ENCODE measurements around the gene ACE. TPM values are rescaled to one million over a fixed set of nuclear protein-coding genes. Genes with fewer than 3 reads are reported as not detected.

The ACE gene
- total and polyA plus RNA-seq, 3 experiments from 2014 or later, result 4.6 to 5.5 (median 4.7) TPM

GRCh38 chr17:63505341-63505740 lies 28.5 kb downstream of the ACE start:
- no peaks in the 10 kb centered on the region for H3K9me3 ChIP-seq (ENCODE audit: low read length)
- H3K4me3 ChIP-seq (ENCODE audit: low read length), result no peak overlapping the region
- peaks cover 0 to 6% (median 0%) of the 10 kb centered on the region in 5 donors for H3K9me3 Mint-ChIP-seq
- ChIA-PET CTCF (no interaction called here), POLR2A (no interaction called here)
- no peaks in the 10 kb centered on the region for H3K36me3 ChIP-seq (ENCODE audit: insufficient read depth, low read length)
- no peaks in the 10 kb centered on the region for H3K27me3 ChIP-seq (ENCODE audit: insufficient read depth, low read length, poor library complexity, severe bottlenecking)
- H3K36me3 Mint-ChIP-seq, result peaks cover 0 to 5% (median 0%) of the 10 kb centered on the region in 3 donors
- no peak overlapping the region for H3K27ac ChIP-seq (ENCODE audit: low read depth, low read length)
- no peak overlapping the region for H3K4me3 Mint-ChIP-seq
- no peak overlapping the region for H3K27ac Mint-ChIP-seq
- no peaks in the 10 kb centered on the region for H3K4me1 ChIP-seq (ENCODE audit: insufficient read depth, low read length)
- H3K27me3 Mint-ChIP-seq, result peaks cover 23 to 53% of the 10 kb centered on the region in 2 donors
- H3K4me1 Mint-ChIP-seq, result no peaks in the 10 kb centered on the region
- no peak for DNase-seq

GRCh38 chr17:63506627-63507026 lies 29.8 kb downstream of the ACE start:
- DNase-seq, result no peak
- ChIA-PET CTCF (no interaction called here), POLR2A (no interaction called here)

DNA sequence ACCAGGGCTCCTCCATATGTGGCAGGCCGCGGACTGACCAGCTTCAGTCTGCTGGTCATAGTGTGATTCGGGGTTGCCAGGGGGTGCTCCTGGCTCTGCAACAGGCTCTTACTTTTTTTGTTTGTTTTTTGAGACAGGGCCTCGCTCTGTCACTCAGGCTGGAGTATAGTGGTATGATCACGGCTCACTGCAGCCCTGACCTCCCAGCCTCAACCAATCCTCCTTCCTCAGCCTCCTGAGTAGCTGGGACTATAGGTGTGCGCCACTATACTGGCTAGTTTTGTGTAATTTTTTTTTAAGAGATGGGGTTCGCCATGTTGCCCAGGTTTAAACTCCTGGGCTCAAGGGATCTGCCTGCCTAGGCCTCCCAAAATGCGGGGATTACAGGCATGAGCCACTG lies 34.5 kb downstream of the ACE start:
- no peaks in the 10 kb centered on the region for H3K4me1 ChIP-seq (ENCODE audit: insufficient read depth, low read length)
- H3K4me3 Mint-ChIP-seq, result no peak overlapping the region
- POLR2A ChIA-PET, result no interaction called here
- peaks cover 14 to 25% of the 10 kb centered on the region in 2 donors for H3K27me3 Mint-ChIP-seq
- no peaks in the 10 kb centered on the region for H3K27me3 ChIP-seq (ENCODE audit: insufficient read depth, low read length, poor library complexity, severe bottlenecking)
- H3K4me1 Mint-ChIP-seq, result no peaks in the 10 kb centered on the region
- H3K27ac ChIP-seq (ENCODE audit: low read depth, low read length), result no peak overlapping the region
- no peak overlapping the region for H3K4me3 ChIP-seq (ENCODE audit: low read length)
- DNase-seq, result no peak
- H3K36me3 ChIP-seq (ENCODE audit: insufficient read depth, low read length), result no peaks in the 10 kb centered on the region
- H3K9me3 Mint-ChIP-seq, result peaks cover 0 to 4% (median 0%) of the 10 kb centered on the region in 5 donors
- peak overlapping the region in 1 of 8 donors; percentile 19 for H3K27ac Mint-ChIP-seq
- no peaks in the 10 kb centered on the region for H3K9me3 ChIP-seq (ENCODE audit: low read length)
- H3K36me3 Mint-ChIP-seq, result no peaks in the 10 kb centered on the region
- CTCF ChIA-PET, result no interaction called here

More at GRCh38 chr17:63506627-63507026, 29.8 kb downstream of the ACE start:
- Histone ChIP-seq H3K4me3 (ENCODE audit: low read length) (no peak overlapping the region), H3K4me1 (ENCODE audit: insufficient read depth, low read length) (no peaks in the 10 kb centered on the region), H3K27me3 (ENCODE audit: insufficient read depth, low read length, poor library complexity, severe bottlenecking) (no peaks in the 10 kb centered on the region), H3K27ac (ENCODE audit: low read depth, low read length) (no peak overlapping the region), H3K36me3 (ENCODE audit: insufficient read depth, low read length) (no peaks in the 10 kb centered on the region), H3K9me3 (ENCODE audit: low read length) (no peaks in the 10 kb centered on the region)
- Mint-ChIP-seq H3K9me3 (peaks cover 0 to 6% (median 0%) of the 10 kb centered on the region in 5 donors), H3K4me3 (no peak overlapping the region), H3K27ac (no peak overlapping the region), H3K36me3 (peaks cover 0 to 5% (median 0%) of the 10 kb centered on the region in 3 donors), H3K4me1 (no peaks in the 10 kb centered on the region), H3K27me3 (peaks cover 22 to 49% of the 10 kb centered on the region in 2 donors)

DNA sequence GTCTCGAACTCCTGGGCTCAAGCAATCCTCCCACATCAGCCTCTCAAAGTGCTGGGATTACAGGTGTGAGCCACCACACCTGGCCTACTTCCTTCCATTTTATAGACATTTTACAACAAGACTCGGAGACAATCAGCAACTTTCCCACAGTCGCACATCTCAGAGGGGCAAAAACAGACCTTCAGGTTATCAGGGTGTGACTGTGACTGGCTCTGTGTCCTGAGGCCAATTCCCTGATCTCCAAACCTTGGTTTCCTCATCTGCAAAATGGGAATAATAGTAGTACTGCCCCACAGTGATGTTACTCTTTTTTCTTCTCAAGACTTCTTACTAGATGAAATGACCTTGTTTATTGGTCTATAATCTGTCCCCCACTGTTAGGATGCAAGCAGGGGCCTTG lies 35.5 kb downstream of the ACE start:
- Mint-ChIP-seq H3K4me1 (no peaks in the 10 kb centered on the region), H3K9me3 (no peaks in the 10 kb centered on the region), H3K27me3 (peaks cover 9 to 20% of the 10 kb centered on the region in 2 donors), H3K27ac (peak overlapping the region in 1 of 8 donors; percentile 22), H3K4me3 (no peak overlapping the region), H3K36me3 (no peaks in the 10 kb centered on the region)
- H3K27me3 ChIP-seq (ENCODE audit: insufficient read depth, low read length, poor library complexity, severe bottlenecking), result no peaks in the 10 kb centered on the region
- no peaks in the 10 kb centered on the region for H3K4me1 ChIP-seq (ENCODE audit: insufficient read depth, low read length)
- ChIA-PET POLR2A (no interaction called here), CTCF (interaction anchor here (1.0 kb wide), 1 partner anchor 100 kb away, joined by 3 read pairs; no protein-coding TSS in a partner anchor)
- DNase-seq, result no peak
- no peak overlapping the region for H3K4me3 ChIP-seq (ENCODE audit: low read length)
- H3K9me3 ChIP-seq (ENCODE audit: low read length), result no peaks in the 10 kb centered on the region
- no peak overlapping the region for H3K27ac ChIP-seq (ENCODE audit: low read depth, low read length)
- no peaks in the 10 kb centered on the region for H3K36me3 ChIP-seq (ENCODE audit: insufficient read depth, low read length)

GRCh38 chr17:63512896-63513644 lies 36.2 kb downstream of the ACE start:
- H3K27ac ChIP-seq (ENCODE audit: low read depth, low read length), result no peak overlapping the region
- Mint-ChIP-seq H3K36me3 (no peaks in the 10 kb centered on the region), H3K9me3 (no peaks in the 10 kb centered on the region), H3K27me3 (peaks cover 9 to 20% of the 10 kb centered on the region in 2 donors), H3K4me1 (no peaks in the 10 kb centered on the region), H3K27ac (no peak overlapping the region), H3K4me3 (no peak overlapping the region)
- ChIA-PET POLR2A (no interaction called here), CTCF (no interaction called here)
- H3K27me3 ChIP-seq (ENCODE audit: insufficient read depth, low read length, poor library complexity, severe bottlenecking), result no peaks in the 10 kb centered on the region
- no peaks in the 10 kb centered on the region for H3K36me3 ChIP-seq (ENCODE audit: insufficient read depth, low read length)
- no peaks in the 10 kb centered on the region for H3K9me3 ChIP-seq (ENCODE audit: low read length)
- H3K4me1 ChIP-seq (ENCODE audit: insufficient read depth, low read length), result no peaks in the 10 kb centered on the region
- DNase-seq, result no peak
- no peak overlapping the region for H3K4me3 ChIP-seq (ENCODE audit: low read length)

DNA sequence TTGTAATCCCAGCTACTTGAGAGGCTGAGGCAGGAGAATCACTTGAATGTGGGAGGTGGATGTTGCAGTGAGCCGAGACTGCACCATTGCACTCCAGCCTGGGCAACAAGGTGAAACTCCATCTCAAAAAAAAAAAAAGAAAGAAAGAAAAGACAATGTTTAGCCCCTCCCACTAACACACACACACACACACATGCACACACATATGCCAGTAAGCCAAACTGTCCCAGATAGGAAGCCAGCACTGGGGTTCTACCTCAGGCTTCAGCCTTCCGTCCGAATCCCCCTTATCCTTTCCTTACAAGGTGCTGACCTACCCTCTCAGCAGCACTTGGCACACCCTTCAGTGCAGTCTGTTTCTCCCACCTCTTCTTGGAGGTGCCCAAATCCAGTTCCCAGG lies 37.6 kb downstream of the ACE start:
- Histone ChIP-seq H3K4me3 (ENCODE audit: low read length) (no peak overlapping the region), H3K27me3 (ENCODE audit: insufficient read depth, low read length, poor library complexity, severe bottlenecking) (no peaks in the 10 kb centered on the region), H3K27ac (ENCODE audit: low read depth, low read length) (no peak overlapping the region), H3K36me3 (ENCODE audit: insufficient read depth, low read length) (no peaks in the 10 kb centered on the region), H3K4me1 (ENCODE audit: insufficient read depth, low read length) (no peaks in the 10 kb centered on the region), H3K9me3 (ENCODE audit: low read length) (no peaks in the 10 kb centered on the region)
- H3K27me3 Mint-ChIP-seq, result peaks cover 9 to 20% of the 10 kb centered on the region in 2 donors
- no peaks in the 10 kb centered on the region for H3K9me3 Mint-ChIP-seq
- DNase-seq, result no peak
- no peaks in the 10 kb centered on the region for H3K4me1 Mint-ChIP-seq
- no peak overlapping the region for H3K27ac Mint-ChIP-seq
- POLR2A ChIA-PET, result no interaction called here
- no peak overlapping the region for H3K4me3 Mint-ChIP-seq
- CTCF ChIA-PET, result interaction anchor here (0.9 to 1.0 kb wide), 2 partner anchors 9 to 16 kb away, joined by 3 read pairs; partner anchors contain the start of gene KCNH6
- H3K36me3 Mint-ChIP-seq, result no peaks in the 10 kb centered on the region

DNA sequence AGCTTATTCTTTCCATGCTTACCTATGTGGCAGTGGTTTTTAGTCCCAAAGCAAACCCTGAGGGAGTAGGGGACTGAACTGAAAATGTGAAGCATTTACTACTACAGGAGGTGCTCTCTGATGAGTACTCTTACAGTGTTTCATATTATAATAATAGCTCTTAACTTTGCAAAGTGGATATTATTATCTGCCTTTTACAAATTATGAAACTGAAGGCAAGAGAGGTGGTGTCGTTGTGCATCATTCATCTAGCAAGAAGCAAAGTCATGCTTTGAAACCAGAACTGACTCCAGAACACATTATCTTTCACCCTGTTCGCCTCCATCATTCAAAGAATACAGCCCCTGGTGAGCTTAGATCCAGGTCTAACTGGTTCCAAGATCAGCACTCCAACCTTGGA lies 38.1 kb downstream of the ACE start:
- no peaks in the 10 kb centered on the region for H3K27me3 ChIP-seq (ENCODE audit: insufficient read depth, low read length, poor library complexity, severe bottlenecking)
- CTCF ChIA-PET, result interaction anchor here (0.9 to 1.0 kb wide), 2 partner anchors 8 to 15 kb away, joined by 3 read pairs; partner anchors contain the start of gene KCNH6
- Mint-ChIP-seq H3K9me3 (no peaks in the 10 kb centered on the region), H3K27me3 (peaks cover 9 to 25% of the 10 kb centered on the region in 2 donors), H3K27ac (peak overlapping the region in 1 of 8 donors; percentile 25), H3K36me3 (no peaks in the 10 kb centered on the region), H3K4me3 (no peak overlapping the region), H3K4me1 (no peaks in the 10 kb centered on the region)
- DNase-seq, result no peak
- H3K4me1 ChIP-seq (ENCODE audit: insufficient read depth, low read length), result no peaks in the 10 kb centered on the region
- no peaks in the 10 kb centered on the region for H3K9me3 ChIP-seq (ENCODE audit: low read length)
- no peak overlapping the region for H3K27ac ChIP-seq (ENCODE audit: low read depth, low read length)
- POLR2A ChIA-PET, result no interaction called here
- no peak overlapping the region for H3K4me3 ChIP-seq (ENCODE audit: low read length)
- H3K36me3 ChIP-seq (ENCODE audit: insufficient read depth, low read length), result no peaks in the 10 kb centered on the region

DNA sequence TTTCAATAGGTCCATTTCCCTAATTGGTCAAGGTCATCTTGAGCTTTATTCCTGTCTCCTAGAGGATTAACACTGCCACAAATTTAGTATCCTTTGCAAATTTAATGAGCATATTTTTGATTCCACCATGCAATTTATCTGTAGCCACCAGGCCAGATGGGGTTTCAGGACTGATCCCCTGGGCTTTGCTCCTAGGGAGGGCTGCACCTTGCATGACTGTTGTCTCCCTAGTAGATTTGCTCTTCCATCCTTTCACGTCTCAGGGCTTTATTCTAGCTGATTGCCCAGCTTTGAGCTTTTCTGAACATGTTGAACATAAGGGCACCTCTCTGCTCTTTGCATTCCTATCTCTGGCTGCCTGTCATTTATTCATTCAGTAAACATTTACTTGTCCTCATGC lies 38.6 kb downstream of the ACE start:
- CTCF ChIA-PET, result interaction anchor here (0.9 to 1.0 kb wide), 2 partner anchors 8 to 15 kb away, joined by 3 read pairs; partner anchors contain the start of gene KCNH6

More for the DNA sequence above, 38.6 kb downstream of the ACE start:
- Mint-ChIP-seq H3K36me3 (no peaks in the 10 kb centered on the region), H3K4me3 (no peak overlapping the region), H3K9me3 (no peaks in the 10 kb centered on the region), H3K27me3 (peaks cover 9 to 23% of the 10 kb centered on the region in 2 donors), H3K4me1 (no peaks in the 10 kb centered on the region), H3K27ac (no peak overlapping the region)
- Histone ChIP-seq H3K27me3 (ENCODE audit: insufficient read depth, low read length, poor library complexity, severe bottlenecking) (no peaks in the 10 kb centered on the region), H3K4me3 (ENCODE audit: low read length) (no peak overlapping the region), H3K36me3 (ENCODE audit: insufficient read depth, low read length) (no peaks in the 10 kb centered on the region), H3K4me1 (ENCODE audit: insufficient read depth, low read length) (no peaks in the 10 kb centered on the region), H3K27ac (ENCODE audit: low read depth, low read length) (no peak overlapping the region), H3K9me3 (ENCODE audit: low read length) (no peaks in the 10 kb centered on the region)
- DNase-seq, result no peak
- POLR2A ChIA-PET, result no interaction called here
